Measurements from ENCODE around the gene TRAF7.

DNA sequence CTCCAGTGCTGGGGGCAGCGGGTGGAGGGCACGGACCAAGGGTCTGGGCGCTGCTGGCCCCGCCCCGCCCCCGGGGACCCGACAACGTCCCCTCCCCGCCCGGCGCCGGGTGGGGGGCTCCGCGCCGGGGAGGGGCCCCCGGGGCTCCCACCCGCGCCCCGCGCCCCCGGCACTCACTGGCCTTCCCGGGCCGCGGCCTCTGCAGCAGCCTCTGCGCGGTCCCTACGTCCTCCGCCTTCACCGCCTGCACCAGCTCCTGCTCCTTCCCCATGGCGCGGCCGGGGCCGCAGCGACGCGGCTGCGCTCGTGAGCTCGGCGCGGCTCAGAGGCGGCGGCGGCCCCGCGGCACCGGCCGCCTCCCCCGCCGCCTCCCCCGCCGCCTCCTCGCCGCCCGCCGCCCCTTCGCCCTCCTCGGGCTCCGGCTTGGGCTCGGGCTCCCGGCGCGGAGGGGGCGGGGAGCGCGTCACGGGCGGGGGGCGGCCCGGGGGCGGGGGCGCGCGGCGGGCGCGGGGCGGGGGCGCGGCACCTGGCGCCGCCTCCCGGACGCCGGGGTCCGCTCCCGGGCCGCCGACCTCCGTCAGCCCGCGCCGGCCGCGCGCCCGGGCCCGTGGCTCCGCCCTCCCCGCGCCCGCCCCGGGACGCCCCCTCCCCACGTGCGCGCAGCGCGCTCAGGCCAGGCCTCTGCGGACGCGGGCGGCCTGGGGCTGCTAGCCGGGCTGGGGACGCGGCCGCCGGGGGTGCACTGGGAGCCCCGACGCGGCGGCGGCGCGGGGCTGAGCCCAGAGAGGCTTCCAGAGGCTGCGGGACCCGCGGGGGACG, 40.8 kb downstream of the TRAF7 start, which contains the start of gene CASKIN1:
- TF ChIP-seq, protein P1, sequence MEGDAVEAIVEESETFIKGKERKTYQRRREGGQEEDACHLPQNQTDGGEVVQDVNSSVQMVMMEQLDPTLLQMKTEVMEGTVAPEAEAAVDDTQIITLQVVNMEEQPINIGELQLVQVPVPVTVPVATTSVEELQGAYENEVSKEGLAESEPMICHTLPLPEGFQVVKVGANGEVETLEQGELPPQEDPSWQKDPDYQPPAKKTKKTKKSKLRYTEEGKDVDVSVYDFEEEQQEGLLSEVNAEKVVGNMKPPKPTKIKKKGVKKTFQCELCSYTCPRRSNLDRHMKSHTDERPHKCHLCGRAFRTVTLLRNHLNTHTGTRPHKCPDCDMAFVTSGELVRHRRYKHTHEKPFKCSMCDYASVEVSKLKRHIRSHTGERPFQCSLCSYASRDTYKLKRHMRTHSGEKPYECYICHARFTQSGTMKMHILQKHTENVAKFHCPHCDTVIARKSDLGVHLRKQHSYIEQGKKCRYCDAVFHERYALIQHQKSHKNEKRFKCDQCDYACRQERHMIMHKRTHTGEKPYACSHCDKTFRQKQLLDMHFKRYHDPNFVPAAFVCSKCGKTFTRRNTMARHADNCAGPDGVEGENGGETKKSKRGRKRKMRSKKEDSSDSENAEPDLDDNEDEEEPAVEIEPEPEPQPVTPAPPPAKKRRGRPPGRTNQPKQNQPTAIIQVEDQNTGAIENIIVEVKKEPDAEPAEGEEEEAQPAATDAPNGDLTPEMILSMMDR (conservative IDR thresholded peaks at IDR 0.05; ENCODE audit: low read length): no peak
- TF ChIP-seq EZH2phosphoT487 (IDR thresholded peaks at IDR 0.05; ENCODE audit: borderline replicate concordance, low read depth, low read length): no peak
